B cell (primary cell): ENCODE data around the gene GNPDA1. TPM values are rescaled to one million over a fixed set of nuclear protein-coding genes. Genes with fewer than 3 reads are reported as not detected.

Experiments
- ATAC-seq: fragments of 200-7000 bp; cut with Tn5 transposase; one replicate; pipeline ENCODE4 v1.10.0; 2021; ENCODE audit warnings: low read depth, mild to moderate bottlenecking, moderate number of reproducible peaks, moderate library complexity
- CTCF ChIA-PET: fragments of 350-600 bp; sonication (Branson Sonifier 250); formaldehyde crosslinking; loops from one replicate; lab custom pipeline; 2021; ENCODE audit warnings: antibody characterized with exemption, inconsistent platforms; lab: Charles Lee
- POLR2A ChIA-PET: fragments of 350-600 bp; sonication (Branson Sonifier 250); formaldehyde crosslinking; loops from one replicate; lab custom pipeline; 2021; ENCODE audit warnings: antibody characterized with exemption; lab: Charles Lee
- DNase-seq: peaks from one replicate; pipeline ENCODE4 v3.0.0; 2013
- H2AFZ ChIP-seq: 2 replicates; pipeline ENCODE4 v1.6.1; 2012; ENCODE audit warnings: mild to moderate bottlenecking, low read depth, low read length; ENCODE audit not compliant: insufficient read depth, poor library complexity, severe bottlenecking
- H3K27ac ChIP-seq, 2 donors: 1 replicate in 1 of 2; 2 replicates in 1 of 2; pipeline ENCODE4 v1.5.1; 2012 to 2013; ENCODE audit warnings: low read length in 2 of 2, mild to moderate bottlenecking in 2 of 2, moderate library complexity in 1 of 2
- H3K27me3 ChIP-seq, 4 experiments: fragments of 200-600 bp in 1 of 4; sonication (generic) in 1 of 4; replicated peaks in 1 of 4; 1 replicate in 2 of 4; 2 replicates in 2 of 4; pipeline versions ENCODE4 v1.6.1 to v1.7.0; 2013 to 2016; ENCODE audit warnings: low read length in 3 of 4, mild to moderate bottlenecking in 2 of 4, mixed read lengths in 1 of 4, moderate library complexity in 1 of 4; ENCODE audit not compliant: insufficient read depth in 4 of 4, control insufficient read depth in 3 of 4; ENCODE audit errors: control extremely low read depth in 1 of 4
- H3K36me3 ChIP-seq, 2 experiments: replicated peaks in 1 of 2; 1 replicate in 1 of 2; 2 replicates in 1 of 2; pipeline versions ENCODE4 v1.6.1 to v1.7.1; 2013; ENCODE audit warnings: low read length in 1 of 2; ENCODE audit not compliant: insufficient read depth in 2 of 2, control insufficient read depth in 1 of 2; ENCODE audit errors: control extremely low read depth in 1 of 2, extremely low read depth in 1 of 2
- H3K4me1 ChIP-seq, 2 donors: fragments of 200-600 bp in 1 of 2; sonication (generic) in 1 of 2; 1 replicate in 1 of 2; 2 replicates in 1 of 2; pipeline versions ENCODE4 v1.5.1 to v1.6.1; 2013 to 2017; ENCODE audit warnings: low read length in 2 of 2; ENCODE audit not compliant: control insufficient read depth in 2 of 2, insufficient read depth in 2 of 2
- H3K4me2 ChIP-seq: replicated peaks from 2 replicates; pipeline ENCODE3; 2012; ENCODE audit warnings: mild to moderate bottlenecking, low read depth, low read length; ENCODE audit not compliant: poor library complexity, severe bottlenecking
- H3K4me3 ChIP-seq, 5 experiments: fragments of 200-600 bp in 1 of 5; sonication (generic) in 1 of 5; 1 replicate in 3 of 5; 2 replicates in 2 of 5; pipeline versions ENCODE4 v1.5.1 to v1.7.0; 2011 to 2016; ENCODE audit warnings: low read length in 4 of 5, mild to moderate bottlenecking in 4 of 5, low read depth in 2 of 5, control low read depth in 1 of 5, moderate library complexity in 1 of 5; ENCODE audit not compliant: insufficient read depth in 1 of 5; ENCODE audit errors: control extremely low read depth in 1 of 5, extremely low read depth in 1 of 5
- H3K79me2 ChIP-seq: fragments of 200-600 bp; sonication (generic); one replicate; pipeline ENCODE4 v1.6.0; 2016; ENCODE audit warnings: low read length; ENCODE audit not compliant: control insufficient read depth, insufficient read depth
- H3K9ac ChIP-seq: fragments of 200-600 bp; sonication (generic); 2 replicates; pipeline ENCODE4 v1.6.1; 2017; ENCODE audit warnings: mild to moderate bottlenecking, low read length, moderate library complexity
- H3K9me3 ChIP-seq, 3 donors: one replicate each; pipeline versions ENCODE4 v1.6.1 to v1.7.1; 2013; ENCODE audit warnings: low read length in 2 of 3; ENCODE audit not compliant: control insufficient read depth in 2 of 3, insufficient read depth in 1 of 3; ENCODE audit errors: control extremely low read depth in 1 of 3
- H4K20me1 ChIP-seq: 2 replicates; pipeline ENCODE4 v1.6.0; 2012; ENCODE audit warnings: mild to moderate bottlenecking, low read length; ENCODE audit not compliant: insufficient read depth, control insufficient read depth, poor library complexity, severe bottlenecking
- H3K27ac Mint-ChIP-seq: one replicate; pipeline ENCODE4 v1.8.0; 2021; ENCODE audit warnings: mixed read lengths
- H3K27me3 Mint-ChIP-seq: one replicate; pipeline ENCODE4 v1.8.0; 2021; ENCODE audit warnings: mixed read lengths
- H3K4me1 Mint-ChIP-seq: one replicate; pipeline ENCODE4 v1.8.0; 2021; ENCODE audit warnings: mixed read lengths
- H3K4me3 Mint-ChIP-seq: one replicate; pipeline ENCODE4 v1.8.0; 2021; ENCODE audit warnings: mixed read lengths
- H3K9me3 Mint-ChIP-seq: one replicate; pipeline ENCODE4 v1.8.0; 2022; ENCODE audit warnings: mixed read lengths; ENCODE audit not compliant: insufficient read depth
- EZH2 ChIP-seq: IDR thresholded peaks from 2 replicates; pipeline ENCODE4 v1.6.1; 2012; ENCODE audit warnings: borderline replicate concordance, low read depth, mild to moderate bottlenecking, moderate library complexity, low read length; ENCODE audit not compliant: insufficient read depth, poor library complexity, severe bottlenecking
- WGBS: methylation state at CpG from one replicate; pipeline ENCODE4 v1.1.5; 2013; ENCODE audit warnings: missing lambda C conversion rate; ENCODE audit not compliant: insufficient coverage; 5-methylcytosine and 5-hydroxymethylcytosine counted together
- intact Hi-C: fragments of 100-400 bp; cut with micrococcal nuclease; formaldehyde crosslinking; loops from one replicate; pipeline ENCODE4 v1.10.0; 2022
- polyA plus RNA-seq: library from polyadenylated mRNA; depleted of rRNA; stranded (reverse); fragments of >200 nt; gene quantifications from 2 replicates; pipeline ENCODE4 v1.2.3, GENCODE V29; 2012
- total RNA-seq, 2 donors: library from RNA; stranded (reverse); fragments of 120-200 nt in 1 of 2; gene quantifications; 1 replicate in 1 of 2; 2 replicates in 1 of 2; pipeline versions ENCODE4 v1.2.3 to v1.2.4, GENCODE V29; 2013 to 2022
- TF ChIP-seq, protein P1 (sequence below): fragments of 200-600 bp; IDR thresholded peaks from one replicate; pipeline ENCODE4 v1.8.0; 2022; ENCODE audit warnings: antibody characterized with exemption, mild to moderate bottlenecking

Gene GNPDA1
- total and polyA plus RNA-seq, 2 donors (not counting 1 experiment from before 2014, with no cell fraction given): 3.1 to 12.1 TPM

DNA sequence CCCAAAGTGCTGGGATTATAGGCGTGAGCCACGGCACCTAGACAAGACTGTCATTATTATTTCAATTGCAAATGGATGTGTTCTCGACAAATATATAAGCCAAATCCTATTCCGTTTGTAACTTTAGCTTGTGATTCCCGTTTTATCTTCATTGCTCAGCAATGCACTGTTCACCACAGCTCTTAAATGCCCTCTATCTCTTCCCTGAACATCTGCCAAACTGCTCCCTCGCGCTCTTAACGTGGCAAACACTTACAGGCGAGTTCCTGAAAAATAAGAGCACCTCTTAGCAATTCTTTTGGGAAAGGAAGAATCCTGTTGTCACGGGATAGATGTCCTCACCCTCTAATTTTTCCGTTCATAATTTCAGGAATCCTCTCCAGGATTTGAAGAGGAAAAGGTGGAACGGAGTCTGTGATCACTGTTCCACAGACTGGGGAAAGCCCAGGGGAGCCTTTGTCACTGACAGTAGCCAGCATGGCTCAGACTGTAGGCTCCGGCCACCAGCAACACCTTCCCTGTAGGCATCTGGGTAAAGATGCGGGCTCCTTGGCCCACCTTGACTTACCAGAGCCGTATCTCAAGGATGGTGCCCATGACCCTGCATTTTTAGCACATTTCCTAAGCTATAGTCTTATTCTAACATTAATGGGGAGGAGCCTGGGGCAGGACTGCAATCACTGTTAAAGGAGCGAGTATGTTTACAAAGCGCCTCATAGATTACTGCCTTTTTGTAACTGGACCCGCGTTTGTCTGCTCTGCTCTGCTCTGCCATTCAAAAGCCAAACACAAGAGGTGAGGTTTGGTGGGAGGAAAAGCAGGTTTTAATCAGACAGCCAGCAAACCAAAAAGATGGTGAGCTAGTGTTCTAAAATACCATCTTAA lies 20.2 kb upstream of the GNPDA1 start:
- ChIA-PET POLR2A (no interaction called here), CTCF (no interaction called here)
- no peaks in the 10 kb centered on the region for H3K9me3 Mint-ChIP-seq

DNA sequence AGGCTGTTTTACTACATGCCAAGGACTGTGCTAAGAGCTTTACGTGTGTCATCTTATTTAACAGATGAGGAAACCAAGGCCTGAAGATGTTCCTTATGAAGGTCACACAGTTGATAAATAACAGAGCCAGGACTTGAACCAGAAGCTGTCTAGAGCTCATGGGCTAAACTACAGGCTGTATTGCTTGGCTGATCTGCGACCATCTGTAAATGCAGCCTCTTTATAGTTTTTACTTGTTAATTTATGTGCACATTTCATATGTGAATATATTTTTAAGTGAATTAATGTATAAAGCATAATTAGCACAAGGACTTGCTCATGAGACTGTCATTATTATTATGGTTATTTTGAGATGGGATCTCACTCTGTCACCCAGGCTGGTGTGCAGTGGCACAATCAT lies 19.3 kb upstream of the GNPDA1 start:
- POLR2A ChIA-PET: no interaction called here
- intact Hi-C loops: no loop called here

More for the DNA sequence above, 20.2 kb upstream of the GNPDA1 start:
- H3K4me1 Mint-ChIP-seq: no peaks in the 10 kb centered on the region
- H3K4me2 ChIP-seq: no peak overlapping the region
- H3K27me3 ChIP-seq: peaks cover 0 to 12% (median 2%) of the 10 kb centered on the region in 4 experiments
- H3K4me3 Mint-ChIP-seq: no peak overlapping the region
- no peaks in the 10 kb centered on the region for H3K4me1 ChIP-seq
- H3K27ac ChIP-seq: no peak overlapping the region
- TF ChIP-seq EZH2: no peak
- no peak overlapping the region for H3K9ac ChIP-seq
- H3K36me3 ChIP-seq: no peaks in the 10 kb centered on the region
- H3K79me2 ChIP-seq: no peaks in the 10 kb centered on the region
- ATAC-seq: no peak
- peaks cover 44% of the 10 kb centered on the region for H3K27me3 Mint-ChIP-seq
- no peak for DNase-seq
- intact Hi-C loops: no loop called here
- WGBS: 79% methylated on average over 6 of the region's 19 CpGs
- H3K27ac Mint-ChIP-seq: no peak overlapping the region
- H3K4me3 ChIP-seq: no peak overlapping the region
- no peaks in the 10 kb centered on the region for H4K20me1 ChIP-seq
- no peaks in the 10 kb centered on the region for H3K9me3 ChIP-seq
- no peak overlapping the region for H2AFZ ChIP-seq

More for the DNA sequence above, 19.3 kb upstream of the GNPDA1 start:
- Mint-ChIP-seq H3K27ac (no peak overlapping the region), H3K4me1 (no peaks in the 10 kb centered on the region), H3K9me3 (no peaks in the 10 kb centered on the region), H3K27me3 (peaks cover 37% of the 10 kb centered on the region), H3K4me3 (no peak overlapping the region)
- Histone ChIP-seq H3K36me3 (no peaks in the 10 kb centered on the region), H3K4me3 (no peak overlapping the region), H3K79me2 (no peaks in the 10 kb centered on the region), H3K9ac (no peak overlapping the region), H3K4me2 (no peak overlapping the region), H3K4me1 (no peaks in the 10 kb centered on the region), H4K20me1 (no peaks in the 10 kb centered on the region), H3K27ac (no peak overlapping the region), H2AFZ (no peak overlapping the region), H3K9me3 (no peaks in the 10 kb centered on the region), H3K27me3 (peaks cover 0 to 12% (median 2%) of the 10 kb centered on the region in 4 experiments)
- CTCF ChIA-PET: no interaction called here
- no peak for ATAC-seq
- WGBS: 80% methylated on average over 1 of the region's 2 CpGs
- DNase-seq: no peak
- TF ChIP-seq, protein P1, sequence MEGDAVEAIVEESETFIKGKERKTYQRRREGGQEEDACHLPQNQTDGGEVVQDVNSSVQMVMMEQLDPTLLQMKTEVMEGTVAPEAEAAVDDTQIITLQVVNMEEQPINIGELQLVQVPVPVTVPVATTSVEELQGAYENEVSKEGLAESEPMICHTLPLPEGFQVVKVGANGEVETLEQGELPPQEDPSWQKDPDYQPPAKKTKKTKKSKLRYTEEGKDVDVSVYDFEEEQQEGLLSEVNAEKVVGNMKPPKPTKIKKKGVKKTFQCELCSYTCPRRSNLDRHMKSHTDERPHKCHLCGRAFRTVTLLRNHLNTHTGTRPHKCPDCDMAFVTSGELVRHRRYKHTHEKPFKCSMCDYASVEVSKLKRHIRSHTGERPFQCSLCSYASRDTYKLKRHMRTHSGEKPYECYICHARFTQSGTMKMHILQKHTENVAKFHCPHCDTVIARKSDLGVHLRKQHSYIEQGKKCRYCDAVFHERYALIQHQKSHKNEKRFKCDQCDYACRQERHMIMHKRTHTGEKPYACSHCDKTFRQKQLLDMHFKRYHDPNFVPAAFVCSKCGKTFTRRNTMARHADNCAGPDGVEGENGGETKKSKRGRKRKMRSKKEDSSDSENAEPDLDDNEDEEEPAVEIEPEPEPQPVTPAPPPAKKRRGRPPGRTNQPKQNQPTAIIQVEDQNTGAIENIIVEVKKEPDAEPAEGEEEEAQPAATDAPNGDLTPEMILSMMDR: no peak
- TF ChIP-seq EZH2: no peak
